HCT116 (cell line): ENCODE data around the gene NDUFC1. TPM values are rescaled to one million over a fixed set of nuclear protein-coding genes. Genes with fewer than 3 reads are reported as not detected.

ENCODE experiments used
- ATAC-seq: fragments of 200-7000 bp; cut with Tn5 transposase; 2 replicates; pipeline ENCODE4 v1.9.1; 2020; ENCODE audit warnings: mild to moderate bottlenecking, moderate library complexity
- BruUV-seq: library from RNA; stranded (reverse); fragments of 400-500 nt; replicated peaks from 2 replicates; lab custom pipeline; 2021; lab: Mats Ljungman, UMichigan
- CTCF ChIA-PET: fragments of 300-600 bp; sonication (Branson Sonifier 250); formaldehyde crosslinking; loops from one replicate; lab custom pipeline; 2021; ENCODE audit warnings: antibody characterized with exemption; lab: Charles Lee
- POLR2A ChIA-PET: fragments of 300-600, 350-600 bp; sonication (Branson Sonifier 250); formaldehyde crosslinking; loops from one replicate; lab custom pipeline; 2021; ENCODE audit warnings: antibody characterized with exemption; lab: Charles Lee
- RAD21 ChIA-PET, 2 experiments: fragments of 300-600 bp; sonication (Branson Sonifier 250); formaldehyde crosslinking; loops; one replicate each; lab custom pipeline; 2023; ENCODE audit warnings: low total read pairs in 2 of 2; ENCODE audit not compliant: uncharacterized antibody in 2 of 2, unreplicated experiment in 2 of 2, low non-redundant PET in 1 of 2; lab: Charles Lee
- DNase-seq: peaks from one replicate; pipeline ENCODE4 v3.0.0-alpha.2; 2010; ENCODE audit warnings: low read depth, low spot score
- H2AFZ ChIP-seq: fragments of 200-600 bp; shearing (Covaris generic), sonication (generic); 2 replicates; pipeline ENCODE4 v1.6.1; 2017; ENCODE audit warnings: low read depth, mixed run types, mixed read lengths, antibody characterized with exemption, low read length; ENCODE audit not compliant: poor library complexity, severe bottlenecking
- H3K27ac ChIP-seq: 2 replicates; pipeline ENCODE4 v1.5.1; 2012; ENCODE audit warnings: low read depth, low read length
- H3K27me3 ChIP-seq: fragments of 200-600 bp; sonication (generic); 2 replicates; pipeline ENCODE4 v1.6.1; 2016; ENCODE audit warnings: mixed run types, low read length, mixed read lengths; ENCODE audit not compliant: insufficient read depth
- H3K36me3 ChIP-seq, 2 experiments: fragments of 200-500 bp in 1 of 2; fragments of 200-600 bp in 1 of 2; sonication (Bioruptor generic) in 1 of 2; sonication (generic) in 1 of 2; 2 replicates each; pipeline versions ENCODE4 v1.5.1 to v1.6.1; 2014 to 2016; ENCODE audit warnings: low read length in 2 of 2, inconsistent platforms in 1 of 2, mixed read lengths in 1 of 2, mixed run types in 1 of 2; ENCODE audit not compliant: insufficient read depth in 2 of 2, control insufficient read depth in 1 of 2
- H3K4me1 ChIP-seq, 2 experiments: fragments of 200-600 bp in 1 of 2; sonication (generic) in 1 of 2; 2 replicates each; pipeline versions ENCODE4 v1.5.1 to v1.6.1; 2012 to 2017; ENCODE audit warnings: low read length in 2 of 2, inconsistent platforms in 1 of 2, mild to moderate bottlenecking in 1 of 2, mixed read lengths in 1 of 2, mixed run types in 1 of 2, moderate library complexity in 1 of 2; ENCODE audit not compliant: insufficient read depth in 2 of 2, control insufficient read depth in 1 of 2
- H3K4me2 ChIP-seq: fragments of 200-600 bp; sonication (generic); 2 replicates; pipeline ENCODE4 v1.6.1; 2017; ENCODE audit warnings: mixed run types, low read length, mixed read lengths
- H3K4me3 ChIP-seq, 2 experiments: fragments of 200-600 bp in 1 of 2; sonication (generic) in 1 of 2; replicated peaks in 1 of 2; 2 replicates each; pipeline ENCODE4 v1.5.1; 2011 to 2016; ENCODE audit warnings: low read length in 2 of 2, control low read depth in 1 of 2, low read depth in 1 of 2, mild to moderate bottlenecking in 1 of 2, mixed read lengths in 1 of 2, mixed run types in 1 of 2
- H3K79me2 ChIP-seq: fragments of 200-600 bp; sonication (generic); 2 replicates; pipeline ENCODE4 v1.6.1; 2017; ENCODE audit warnings: mild to moderate bottlenecking, mixed run types, low read length, moderate library complexity, mixed read lengths; ENCODE audit not compliant: insufficient read depth
- H3K9ac ChIP-seq: fragments of 200-600 bp; sonication (generic); 2 replicates; pipeline ENCODE4 v1.6.1; 2016; ENCODE audit warnings: low read length, mixed read lengths
- H3K9me2 ChIP-seq: fragments of 200-600 bp; sonication (generic), shearing (Covaris generic); 2 replicates; pipeline ENCODE4 v1.6.1; 2017; ENCODE audit warnings: mixed run types, mild to moderate bottlenecking, moderate library complexity; ENCODE audit not compliant: insufficient read depth
- H3K9me3 ChIP-seq, 2 experiments: fragments of 200-500 bp in 1 of 2; fragments of 200-600 bp in 1 of 2; sonication (Bioruptor generic) in 1 of 2; sonication (generic) in 1 of 2; 2 replicates each; pipeline ENCODE4 v1.6.1; 2014 to 2017; ENCODE audit warnings: low read length in 2 of 2, mixed read lengths in 2 of 2, inconsistent platforms in 1 of 2, low read depth in 1 of 2, mild to moderate bottlenecking in 1 of 2, mixed run types in 1 of 2, moderate library complexity in 1 of 2; ENCODE audit not compliant: control insufficient read depth in 1 of 2, insufficient read depth in 1 of 2
- H4K20me1 ChIP-seq: fragments of 200-600 bp; sonication (generic), shearing (Covaris generic); 2 replicates; pipeline ENCODE4 v1.6.1; 2017; ENCODE audit warnings: mixed run types, mild to moderate bottlenecking, moderate library complexity; ENCODE audit not compliant: insufficient read depth
- ATF3 ChIP-seq: IDR thresholded peaks from 2 replicates; pipeline ENCODE4 v1.6.1; 2012
- CBX3 ChIP-seq: IDR thresholded peaks from 2 replicates; pipeline ENCODE4 v1.6.1; 2012; ENCODE audit warnings: low read depth
- CEBPB ChIP-seq: IDR thresholded peaks from 2 replicates; pipeline ENCODE4 v1.6.1; 2012; ENCODE audit warnings: low read depth
- EGR1 ChIP-seq: IDR thresholded peaks from 2 replicates; pipeline ENCODE4 v1.6.1; 2012; ENCODE audit warnings: low read depth
- ELF1 ChIP-seq: IDR thresholded peaks from 2 replicates; pipeline ENCODE4 v1.6.1; 2012; ENCODE audit warnings: low read depth, borderline replicate concordance
- EZH2 ChIP-seq: fragments of 200-600 bp; sonication (generic); IDR thresholded peaks from 2 replicates; pipeline ENCODE4 v1.6.1; 2017; ENCODE audit warnings: antibody characterized with exemption, mixed run types
- EZH2phosphoT487 ChIP-seq: fragments of 200-600 bp; IDR thresholded peaks from 2 replicates; pipeline ENCODE4 v1.6.1; 2018; ENCODE audit warnings: antibody characterized with exemption, borderline replicate concordance
- FOSL1 ChIP-seq: IDR thresholded peaks from 2 replicates; pipeline ENCODE4 v1.6.1; 2012; ENCODE audit warnings: low read depth
- JUND ChIP-seq: IDR thresholded peaks from 2 replicates; pipeline ENCODE4 v1.6.1; 2012
- MAX ChIP-seq: IDR thresholded peaks from 2 replicates; pipeline ENCODE4 v1.6.1; 2012
- POLR2A ChIP-seq: IDR thresholded peaks from 2 replicates; pipeline ENCODE4 v1.7.0; 2011; ENCODE audit warnings: borderline replicate concordance; ENCODE audit not compliant: insufficient read depth, insufficient read length; ENCODE audit errors: extremely low read depth
- POLR2AphosphoS5 ChIP-seq: IDR thresholded peaks from 2 replicates; pipeline ENCODE4 v1.6.1; 2011; ENCODE audit warnings: mild to moderate bottlenecking, low read depth, low read length, moderate library complexity
- RAD21 ChIP-seq: IDR thresholded peaks from 2 replicates; pipeline ENCODE4 v1.6.1; 2012; ENCODE audit warnings: low read depth, mild to moderate bottlenecking
- SIN3A ChIP-seq: IDR thresholded peaks from 2 replicates; pipeline ENCODE4 v1.6.1; 2012; ENCODE audit warnings: low read depth
- SP1 ChIP-seq: IDR thresholded peaks from 2 replicates; pipeline ENCODE4 v1.6.1; 2012; ENCODE audit warnings: low read depth
- SRF ChIP-seq: IDR thresholded peaks from 2 replicates; pipeline ENCODE4 v1.6.1; 2012; ENCODE audit warnings: low read depth
- TCF7L2 ChIP-seq: IDR thresholded peaks from 2 replicates; pipeline ENCODE4 v1.7.0; 2011; ENCODE audit warnings: borderline replicate concordance, inconsistent platforms; ENCODE audit not compliant: insufficient read depth, insufficient read length; ENCODE audit errors: extremely low read depth
- YY1 ChIP-seq: IDR thresholded peaks from 2 replicates; pipeline ENCODE4 v1.6.1; 2011; ENCODE audit warnings: low read length, low read depth, moderate library complexity, mild to moderate bottlenecking; ENCODE audit not compliant: insufficient replicate concordance; ENCODE audit errors: extremely low read depth
- ZBTB33 ChIP-seq: IDR thresholded peaks from 2 replicates; pipeline ENCODE4 v1.6.1; 2011; ENCODE audit warnings: mild to moderate bottlenecking, low read length, moderate library complexity; ENCODE audit not compliant: insufficient replicate concordance; ENCODE audit errors: extremely low read depth
- ZFX ChIP-seq: fragments of 450-650 bp; IDR thresholded peaks from 2 replicates; pipeline ENCODE4 v1.6.1; 2017
- ZNF274 ChIP-seq: fragments of 200-500 bp; sonication (Bioruptor generic); IDR thresholded peaks from 2 replicates; pipeline ENCODE4 v1.6.1; 2014; ENCODE audit warnings: mild to moderate bottlenecking, low read depth, low read length, inconsistent platforms
- intact Hi-C: fragments of 100-400 bp; cut with micrococcal nuclease; formaldehyde crosslinking; loops from 2 replicates; pipeline ENCODE4 v1.10.0; 2022
- total RNA-seq: library from RNA; stranded (reverse); gene quantifications from one replicate; pipeline ENCODE4 v1.2.1, GENCODE V29; 2021; ENCODE audit not compliant: unreplicated experiment
- TF ChIP-seq, protein P1 (sequence below): IDR thresholded peaks from 2 replicates; pipeline ENCODE4 v1.6.1; 2012; ENCODE audit warnings: low read depth

NDUFC1 gene
- total RNA-seq, 1 experiment from 2014 or later: 86.9 TPM

GRCh38 chr4:139295206-139295941, 6.9 kb downstream of the NDUFC1 start:
- Histone ChIP-seq H3K9me3 (no peaks in the 10 kb centered on the region), H3K79me2 (peaks cover 36% of the 10 kb centered on the region), H3K9me2 (no peaks in the 10 kb centered on the region), H3K4me2 (peak overlapping the region; percentile 94), H3K36me3 (peaks cover 13 to 21% of the 10 kb centered on the region in 2 experiments), H2AFZ (no peak overlapping the region), H3K4me1 (peaks cover 13 to 28% of the 10 kb centered on the region in 2 experiments), H4K20me1 (no peaks in the 10 kb centered on the region), H3K9ac (peak overlapping the region; percentile 97), H3K4me3 (peak overlapping the region; percentile 89 to 99), H3K27me3 (no peaks in the 10 kb centered on the region), H3K27ac (peak overlapping the region; percentile 71)
- ATAC-seq: peak; percentile 95
- POLR2A ChIA-PET: interaction anchor here (0.6 to 1.0 kb wide), 2 partner anchors 67 to 106 kb away, joined by 3 to 4 read pairs; no protein-coding TSS in a partner anchor
- CTCF ChIA-PET: interaction anchor here (0.7 to 1.7 kb wide), 11 partner anchors 13 to 265 kb away, joined by 3 to 13 read pairs (median 3); no protein-coding TSS in a partner anchor
- DNase-seq: peak; percentile 82
- RAD21 ChIA-PET: interaction anchor here (0.7 to 1.3 kb wide), 4 partner anchors 68 to 265 kb away, joined by 3 to 5 read pairs (median 4); no protein-coding TSS in a partner anchor
- BruUV-seq: TSS peak; percentile 92
- intact Hi-C loops: loop anchor here (1.0 to 2.0 kb wide), 3 partner anchors 66 to 265 kb away; no protein-coding TSS in a partner anchor
- TF ChIP-seq FOSL1: no peak
- peak; percentile 97 for TF ChIP-seq YY1
- TF ChIP-seq POLR2A: peak; percentile 75
- TF ChIP-seq ATF3: no peak
- peak; percentile 5 for TF ChIP-seq ZBTB33
- TF ChIP-seq ELF1: no peak
- TF ChIP-seq JUND: no peak
- peak; percentile 14 for TF ChIP-seq TCF7L2
- no peak for TF ChIP-seq CBX3
- TF ChIP-seq EZH2: no peak
- TF ChIP-seq SRF: no peak
- peak; percentile 93 for TF ChIP-seq POLR2AphosphoS5
- no peak for TF ChIP-seq EGR1
- TF ChIP-seq RAD21: no peak
- TF ChIP-seq, protein P1, sequence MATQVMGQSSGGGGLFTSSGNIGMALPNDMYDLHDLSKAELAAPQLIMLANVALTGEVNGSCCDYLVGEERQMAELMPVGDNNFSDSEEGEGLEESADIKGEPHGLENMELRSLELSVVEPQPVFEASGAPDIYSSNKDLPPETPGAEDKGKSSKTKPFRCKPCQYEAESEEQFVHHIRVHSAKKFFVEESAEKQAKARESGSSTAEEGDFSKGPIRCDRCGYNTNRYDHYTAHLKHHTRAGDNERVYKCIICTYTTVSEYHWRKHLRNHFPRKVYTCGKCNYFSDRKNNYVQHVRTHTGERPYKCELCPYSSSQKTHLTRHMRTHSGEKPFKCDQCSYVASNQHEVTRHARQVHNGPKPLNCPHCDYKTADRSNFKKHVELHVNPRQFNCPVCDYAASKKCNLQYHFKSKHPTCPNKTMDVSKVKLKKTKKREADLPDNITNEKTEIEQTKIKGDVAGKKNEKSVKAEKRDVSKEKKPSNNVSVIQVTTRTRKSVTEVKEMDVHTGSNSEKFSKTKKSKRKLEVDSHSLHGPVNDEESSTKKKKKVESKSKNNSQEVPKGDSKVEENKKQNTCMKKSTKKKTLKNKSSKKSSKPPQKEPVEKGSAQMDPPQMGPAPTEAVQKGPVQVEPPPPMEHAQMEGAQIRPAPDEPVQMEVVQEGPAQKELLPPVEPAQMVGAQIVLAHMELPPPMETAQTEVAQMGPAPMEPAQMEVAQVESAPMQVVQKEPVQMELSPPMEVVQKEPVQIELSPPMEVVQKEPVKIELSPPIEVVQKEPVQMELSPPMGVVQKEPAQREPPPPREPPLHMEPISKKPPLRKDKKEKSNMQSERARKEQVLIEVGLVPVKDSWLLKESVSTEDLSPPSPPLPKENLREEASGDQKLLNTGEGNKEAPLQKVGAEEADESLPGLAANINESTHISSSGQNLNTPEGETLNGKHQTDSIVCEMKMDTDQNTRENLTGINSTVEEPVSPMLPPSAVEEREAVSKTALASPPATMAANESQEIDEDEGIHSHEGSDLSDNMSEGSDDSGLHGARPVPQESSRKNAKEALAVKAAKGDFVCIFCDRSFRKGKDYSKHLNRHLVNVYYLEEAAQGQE: no peak
- TF ChIP-seq SIN3A: no peak
- no peak for TF ChIP-seq CEBPB
- no peak for TF ChIP-seq EZH2phosphoT487
- no peak for TF ChIP-seq ZNF274
- no peak for TF ChIP-seq MAX
- no peak for TF ChIP-seq SP1
- peak; percentile 95 for TF ChIP-seq ZFX
